ENCODE measurements around the gene CEP131. TPM values are rescaled to one million over a fixed set of nuclear protein-coding genes. Genes with fewer than 3 reads are reported as not detected.

CEP131 gene
- total and polyA plus RNA-seq, 2 of the 4 experiments (the other 2 are of a cell fraction): 4.8 to 9.6 TPM

DNA sequence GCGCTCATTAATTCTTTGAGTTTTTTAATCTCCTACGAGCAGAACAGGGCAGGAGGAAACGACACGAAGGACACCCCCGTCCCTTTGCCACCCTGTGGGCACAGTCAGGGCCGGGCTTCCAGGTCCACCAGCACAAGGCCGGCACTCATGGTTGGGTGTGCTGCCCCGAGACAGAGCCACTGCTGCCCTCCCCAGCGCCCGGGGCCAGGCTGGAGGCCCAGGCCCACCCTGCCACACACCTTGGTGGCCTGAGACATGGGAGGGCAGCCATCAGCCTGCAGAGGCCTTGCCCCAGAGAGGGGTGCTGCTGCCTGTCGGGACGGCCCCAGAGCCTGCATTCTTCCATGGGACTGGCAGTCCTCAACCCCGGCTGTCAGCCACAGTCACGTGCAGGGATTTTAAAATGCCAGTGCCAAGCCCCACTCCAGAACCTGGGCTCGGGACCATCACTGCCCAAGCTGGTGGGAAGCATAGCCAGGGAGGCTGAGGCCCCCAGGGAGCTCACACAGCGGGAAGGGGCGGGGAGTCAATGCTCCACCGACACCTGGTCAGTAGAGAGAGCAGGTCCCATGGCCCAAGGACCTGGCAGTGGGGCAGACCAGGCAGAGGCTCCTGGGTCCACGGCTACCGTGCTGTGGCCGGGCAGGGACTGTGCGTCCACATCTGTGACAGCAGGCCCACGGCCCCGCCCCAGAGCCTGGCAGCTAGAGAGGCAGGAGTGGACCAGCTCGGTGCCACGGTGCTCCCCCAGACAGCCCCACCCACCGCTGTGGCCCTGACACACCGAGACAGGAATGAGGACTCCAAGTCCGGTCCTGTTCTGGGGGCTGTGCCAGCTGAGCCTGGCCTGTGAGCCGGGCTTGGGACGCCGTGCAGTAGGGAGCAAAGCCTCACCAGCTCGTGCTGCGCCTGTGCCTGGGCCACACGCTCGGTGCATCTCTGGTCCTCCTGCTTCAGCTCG lies 27.5 kb downstream of the CEP131 start:
- in situ Hi-C loops (cut with MboI; ENCODE audit: low sequenced_read_pairs): no loop called here
- Histone ChIP-seq H2BK120ac (ENCODE audit: low read depth, low read length) (no peak overlapping the region), H3K4me3 (ENCODE audit: insufficient read depth, low read depth, low read length) (no peak overlapping the region), H3K4me2 (ENCODE audit: low read depth, low read length) (no peak overlapping the region), H3K23ac (ENCODE audit: low read depth, low read length) (no peak overlapping the region), H3K27ac (ENCODE audit: insufficient read depth, low read length) (no peak overlapping the region), H2AFZ (replicated peaks; ENCODE audit: low read length, poor library complexity) (no peak overlapping the region), H3K36me3 (ENCODE audit: control insufficient read depth, insufficient read depth, low read length) (peaks cover 10% of the 10 kb centered on the region), H3K4ac (ENCODE audit: low read depth, low read length) (no peak overlapping the region), H3K9me1 (ENCODE audit: insufficient read depth, low read length) (no peaks in the 10 kb centered on the region), H4K8ac (ENCODE audit: low read depth in 2 of 2, low read length in 2 of 2) (no peak overlapping the region), H2BK15ac (ENCODE audit: low read depth, low read length) (no peak overlapping the region), H3K14ac (replicated peaks; ENCODE audit: low read depth, low read length) (no peak overlapping the region), H4K91ac (ENCODE audit: insufficient read depth, low read depth, low read length) (no peak overlapping the region), H3K9me3 (ENCODE audit: control insufficient read depth, insufficient read depth, low read length) (no peaks in the 10 kb centered on the region), H4K20me1 (ENCODE audit: insufficient read depth, low read length) (no peaks in the 10 kb centered on the region; the same call in 1 of the 2 replicates), H2AK5ac (ENCODE audit: low read depth, low read length) (no peak overlapping the region), H3K56ac (ENCODE audit: extremely low read depth, insufficient read depth, low read length) (no peak overlapping the region), H2BK5ac (ENCODE audit: low read depth, low read length, poor library complexity, severe bottlenecking) (no peak overlapping the region), H4K5ac (ENCODE audit: low read depth, low read length) (no peak overlapping the region), H3K79me1 (ENCODE audit: low read depth in 1 of 2, low read length in 2 of 2) (no peaks in the 10 kb centered on the region), H2BK20ac (ENCODE audit: low read depth, low read length) (no peak overlapping the region), H3K9ac (ENCODE audit: low read depth, low read length) (no peak overlapping the region), H3K18ac (ENCODE audit: low read depth, low read length) (no peak overlapping the region), H2AK9ac (replicated peaks; ENCODE audit: low read depth, low read length, poor library complexity) (no peak overlapping the region), H3K4me1 (ENCODE audit: control insufficient read depth, insufficient read depth, low read length) (no peaks in the 10 kb centered on the region), H3K27me3 (ENCODE audit: control insufficient read depth, insufficient read depth, low read length) (no peaks in the 10 kb centered on the region)
- ChIA-PET POLR2A (ENCODE audit: unreplicated experiment) (no interaction called here), CTCF (no interaction called here)
- intact Hi-C loops (cut with micrococcal nuclease): no loop called here
- dilution Hi-C loops (cut with HindIII; ENCODE audit: low sequenced_read_pairs, unreplicated experiment): no loop called here
- ATAC-seq (ENCODE audit: low read depth) (no peak), DNase-seq (no peak)
- TF ChIP-seq MXI1 (IDR thresholded peaks at IDR 0.05; ENCODE audit: borderline replicate concordance, low read depth, low read length) (no peak), RAD21 (IDR thresholded peaks at IDR 0.05; ENCODE audit: low read length) (no peak), NFE2L2 (IDR thresholded peaks at IDR 0.05; ENCODE audit: low read depth, low read length) (no peak), FOS (IDR thresholded peaks at IDR 0.05; ENCODE audit: low read depth, low read length) (no peak), MAFK (IDR thresholded peaks at IDR 0.05; ENCODE audit: low read depth, low read length) (no peak)
- TF ChIP-seq, protein P1, sequence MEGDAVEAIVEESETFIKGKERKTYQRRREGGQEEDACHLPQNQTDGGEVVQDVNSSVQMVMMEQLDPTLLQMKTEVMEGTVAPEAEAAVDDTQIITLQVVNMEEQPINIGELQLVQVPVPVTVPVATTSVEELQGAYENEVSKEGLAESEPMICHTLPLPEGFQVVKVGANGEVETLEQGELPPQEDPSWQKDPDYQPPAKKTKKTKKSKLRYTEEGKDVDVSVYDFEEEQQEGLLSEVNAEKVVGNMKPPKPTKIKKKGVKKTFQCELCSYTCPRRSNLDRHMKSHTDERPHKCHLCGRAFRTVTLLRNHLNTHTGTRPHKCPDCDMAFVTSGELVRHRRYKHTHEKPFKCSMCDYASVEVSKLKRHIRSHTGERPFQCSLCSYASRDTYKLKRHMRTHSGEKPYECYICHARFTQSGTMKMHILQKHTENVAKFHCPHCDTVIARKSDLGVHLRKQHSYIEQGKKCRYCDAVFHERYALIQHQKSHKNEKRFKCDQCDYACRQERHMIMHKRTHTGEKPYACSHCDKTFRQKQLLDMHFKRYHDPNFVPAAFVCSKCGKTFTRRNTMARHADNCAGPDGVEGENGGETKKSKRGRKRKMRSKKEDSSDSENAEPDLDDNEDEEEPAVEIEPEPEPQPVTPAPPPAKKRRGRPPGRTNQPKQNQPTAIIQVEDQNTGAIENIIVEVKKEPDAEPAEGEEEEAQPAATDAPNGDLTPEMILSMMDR (conservative IDR thresholded peaks at IDR 0.05; ENCODE audit: low read depth, low read length): no peak
- WGBS, 2 experiments (ENCODE audit: extremely low coverage in 2 of 2, insufficient read length in 1 of 2): 96% methylated on average over 25 of the region's 37 CpGs; no CpG with 5 or more reads in 1 of the 2 experiments
- no TSS peak for BruUV-seq (replicated peaks)

All from IMR-90 (cell line).